ENCODE results near the gene CEP83.

DNA sequence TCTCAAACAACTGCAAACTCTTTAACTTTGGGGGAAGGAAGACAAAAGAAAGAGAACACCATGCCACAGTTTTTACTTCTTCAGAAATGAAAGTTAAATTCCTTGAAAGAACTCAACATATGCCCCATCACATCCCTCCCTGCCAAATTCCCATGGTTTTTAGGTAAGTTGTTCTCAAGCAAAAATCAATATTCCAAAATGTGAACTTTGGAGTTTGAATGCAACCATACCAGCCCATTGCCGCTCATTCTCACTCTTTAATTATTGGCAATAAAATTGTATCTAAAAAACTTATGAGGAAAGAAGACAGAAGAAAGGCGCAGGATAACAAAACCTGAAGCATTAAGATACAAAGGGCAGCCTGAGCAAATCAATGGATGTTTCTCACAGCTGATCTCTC lies 31.8 kb upstream of the CEP83 start:
- no peak for TF ChIP-seq YY1 (IDR thresholded peaks at IDR 0.05; ENCODE audit: insufficient read depth, insufficient read length)
- no peak for TF ChIP-seq SUZ12 (IDR thresholded peaks at IDR 0.05; ENCODE audit: extremely low read depth, insufficient read depth, insufficient read length)
